Lower leg skin (tissue), 4 donors: Measurements from ENCODE around the gene PLB1. TPM values are rescaled to one million over a fixed set of nuclear protein-coding genes. Genes with fewer than 3 reads are reported as not detected.

ENCODE experiments used
- DNase-seq, 2 donors: peaks; one replicate each; pipeline ENCODE4 v3.0.0-alpha.2; 2019; ENCODE audit warnings: low spot score in 2 of 2
- H3K4me3 ChIP-seq: fragments of 200-600 bp; sonication (generic); 2 replicates; pipeline ENCODE4 v1.5.1; 2017; ENCODE audit warnings: mild to moderate bottlenecking, low read depth; ENCODE audit not compliant: poor library complexity, severe bottlenecking
- POLR2A ChIP-seq, 2 donors: fragments of 450-650 bp; IDR thresholded peaks; one replicate each; pipeline ENCODE4 v1.6.1; 2016 to 2017; ENCODE audit warnings: antibody characterized with exemption in 2 of 2, mild to moderate bottlenecking in 1 of 2, moderate library complexity in 1 of 2
- WGBS, 2 donors: methylation state at CpG; one replicate each; pipeline ENCODE4 v1.1.5; 2018; 5-methylcytosine and 5-hydroxymethylcytosine counted together
- intact Hi-C: fragments of 100-400 bp; cut with DNase I; formaldehyde crosslinking; loops from one replicate; pipeline ENCODE4 v1.15.0; 2023; ENCODE audit warnings: low total_unique reads
- total RNA-seq, 4 donors: library from RNA; depleted of rRNA; stranded (reverse); fragments of >200 nt; gene quantifications; one replicate each; pipeline ENCODE4 v1.1.0, GENCODE V29; 2016
- TF ChIP-seq, protein P1 (sequence below), 3 donors: fragments of 450-650 bp; IDR thresholded peaks; one replicate each; pipeline ENCODE4 v1.5.1; 2016; ENCODE audit warnings: antibody characterized with exemption in 3 of 3, mild to moderate bottlenecking in 3 of 3, moderate library complexity in 2 of 3

Gene PLB1
- total RNA-seq, 4 donors from 2014 or later, result 3.4 to 10.3 (median 8.9) TPM

DNA sequence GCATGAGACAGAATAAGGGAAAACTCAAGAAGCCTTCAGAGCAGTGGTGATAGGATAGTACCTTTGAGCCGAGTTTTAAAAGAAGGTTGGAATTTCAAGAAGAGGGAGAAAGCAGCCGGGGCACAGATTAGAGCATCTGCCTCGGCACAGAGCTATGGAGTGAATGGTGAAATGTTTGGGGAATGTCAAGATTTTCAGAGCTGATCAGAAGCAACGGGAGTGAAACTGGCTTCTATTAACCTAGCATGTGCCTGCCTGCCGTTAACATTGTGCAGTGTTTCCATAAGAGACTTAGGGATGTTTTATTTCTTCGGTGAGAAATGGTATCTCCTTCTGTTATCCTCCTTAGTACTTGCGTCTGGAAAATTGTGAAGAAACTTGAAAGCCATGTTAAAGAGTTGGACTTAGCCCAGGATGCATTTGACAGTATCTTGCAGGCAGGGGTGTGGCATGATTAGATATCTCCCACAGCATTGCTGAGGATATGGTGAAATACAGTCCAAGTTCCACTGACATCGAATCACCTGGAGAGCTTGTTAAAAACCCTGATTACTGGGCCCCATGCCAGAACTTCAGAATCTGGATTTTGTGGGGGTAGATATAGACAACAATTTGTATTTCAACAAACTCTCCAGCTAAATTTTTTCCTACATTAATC, 158.9 kb downstream of the PLB1 start:
- no peak for DNase-seq
- TF ChIP-seq, protein P1, sequence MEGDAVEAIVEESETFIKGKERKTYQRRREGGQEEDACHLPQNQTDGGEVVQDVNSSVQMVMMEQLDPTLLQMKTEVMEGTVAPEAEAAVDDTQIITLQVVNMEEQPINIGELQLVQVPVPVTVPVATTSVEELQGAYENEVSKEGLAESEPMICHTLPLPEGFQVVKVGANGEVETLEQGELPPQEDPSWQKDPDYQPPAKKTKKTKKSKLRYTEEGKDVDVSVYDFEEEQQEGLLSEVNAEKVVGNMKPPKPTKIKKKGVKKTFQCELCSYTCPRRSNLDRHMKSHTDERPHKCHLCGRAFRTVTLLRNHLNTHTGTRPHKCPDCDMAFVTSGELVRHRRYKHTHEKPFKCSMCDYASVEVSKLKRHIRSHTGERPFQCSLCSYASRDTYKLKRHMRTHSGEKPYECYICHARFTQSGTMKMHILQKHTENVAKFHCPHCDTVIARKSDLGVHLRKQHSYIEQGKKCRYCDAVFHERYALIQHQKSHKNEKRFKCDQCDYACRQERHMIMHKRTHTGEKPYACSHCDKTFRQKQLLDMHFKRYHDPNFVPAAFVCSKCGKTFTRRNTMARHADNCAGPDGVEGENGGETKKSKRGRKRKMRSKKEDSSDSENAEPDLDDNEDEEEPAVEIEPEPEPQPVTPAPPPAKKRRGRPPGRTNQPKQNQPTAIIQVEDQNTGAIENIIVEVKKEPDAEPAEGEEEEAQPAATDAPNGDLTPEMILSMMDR (IDR thresholded peaks at IDR 0.05), result no peak
- TF ChIP-seq POLR2A (IDR thresholded peaks at IDR 0.05), result no peak
- no peak overlapping the region for H3K4me3 ChIP-seq
- intact Hi-C loops, result no loop called here
- WGBS, 2 donors, result 38 to 41% methylated on average over 8 of the region's 8 CpGs

DNA sequence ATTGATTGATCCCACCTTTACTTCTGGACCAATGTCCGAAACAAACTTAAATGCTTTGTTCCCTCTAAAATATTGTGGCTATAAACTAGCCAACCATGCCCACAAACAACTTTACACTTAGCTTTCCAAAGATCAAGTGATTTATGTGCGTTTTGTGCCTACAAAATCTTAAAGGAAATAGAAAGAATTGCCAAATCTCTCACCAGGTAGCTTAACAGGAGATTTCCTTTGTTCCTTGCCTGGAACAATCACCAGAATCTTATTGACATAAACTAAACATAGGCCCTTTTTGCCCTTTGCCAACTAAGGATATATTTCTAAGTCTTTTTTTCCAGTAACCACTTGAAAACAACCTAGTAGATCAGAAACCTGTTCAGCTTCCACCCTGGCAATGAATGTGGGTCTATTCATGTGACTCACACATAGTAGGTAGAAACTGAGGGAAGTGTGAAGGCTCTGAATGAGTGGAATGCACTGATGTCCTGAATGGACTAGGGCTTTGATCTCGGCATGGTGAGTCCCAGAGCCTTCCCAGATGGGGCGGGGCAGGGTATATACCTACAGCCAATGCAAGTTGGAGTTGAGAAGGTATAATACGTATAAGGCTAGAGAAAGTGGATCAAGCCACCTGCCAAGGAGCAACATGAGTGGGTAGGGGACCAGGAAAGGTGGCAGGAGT, 161.2 kb downstream of the PLB1 start:
- no peak for DNase-seq
- 81 to 82% methylated on average over 5 of the region's 5 CpGs for whole genome bisulfite sequencing, 2 donors
- H3K4me3 ChIP-seq, result no peak overlapping the region
- TF ChIP-seq POLR2A (IDR thresholded peaks at IDR 0.05), result no peak
- TF ChIP-seq, protein P1 (IDR thresholded peaks at IDR 0.05), result no peak
- intact Hi-C loops, result no loop called here

DNA sequence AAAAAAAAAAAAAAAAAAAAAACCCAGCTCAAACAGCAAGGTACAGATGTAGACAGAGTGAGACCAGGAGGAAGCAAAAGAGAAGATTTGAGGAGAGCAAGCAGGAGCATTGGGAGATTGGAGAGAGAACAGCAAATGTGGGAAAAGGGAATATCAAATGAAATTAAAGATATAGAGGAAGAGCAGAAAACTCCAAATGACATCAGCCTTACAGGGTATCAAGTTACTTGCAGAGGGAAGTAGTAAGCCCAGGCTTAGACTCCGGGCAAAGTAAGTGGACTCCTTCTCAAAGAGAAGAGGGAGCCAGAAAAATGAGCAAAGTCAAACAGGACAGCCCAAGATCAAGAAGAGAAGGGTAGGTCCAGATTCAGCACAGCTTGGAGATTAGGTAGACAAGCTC, 162.5 kb downstream of the PLB1 start:
- intact Hi-C loops, result no loop called here
- H3K4me3 ChIP-seq, result no peak overlapping the region
- no peak for DNase-seq
- WGBS, 2 donors, result 30 to 38% methylated on average over 1 of the region's 1 CpG
- no peak for TF ChIP-seq POLR2A (IDR thresholded peaks at IDR 0.05)
- TF ChIP-seq, protein P1 (IDR thresholded peaks at IDR 0.05), result no peak

DNA sequence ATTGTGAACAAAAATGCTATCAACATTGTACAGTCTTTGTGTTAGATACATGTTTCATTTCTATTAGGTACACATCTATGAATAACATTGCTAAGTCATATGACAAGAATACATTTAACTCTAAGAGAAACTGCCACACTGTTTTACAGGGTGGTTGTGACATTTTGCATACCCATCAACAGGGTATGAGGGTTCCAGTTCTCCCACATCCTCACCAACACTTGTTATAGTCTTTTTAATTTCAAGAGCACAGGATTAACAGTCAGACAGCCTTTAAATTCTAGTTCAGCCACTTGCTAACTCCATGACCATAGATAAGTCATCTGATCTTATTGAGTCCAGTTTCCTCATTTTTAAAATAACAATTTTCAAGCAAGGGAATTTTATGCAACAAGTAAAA, 163.3 kb downstream of the PLB1 start:
- intact Hi-C loops, result no loop called here

DNA sequence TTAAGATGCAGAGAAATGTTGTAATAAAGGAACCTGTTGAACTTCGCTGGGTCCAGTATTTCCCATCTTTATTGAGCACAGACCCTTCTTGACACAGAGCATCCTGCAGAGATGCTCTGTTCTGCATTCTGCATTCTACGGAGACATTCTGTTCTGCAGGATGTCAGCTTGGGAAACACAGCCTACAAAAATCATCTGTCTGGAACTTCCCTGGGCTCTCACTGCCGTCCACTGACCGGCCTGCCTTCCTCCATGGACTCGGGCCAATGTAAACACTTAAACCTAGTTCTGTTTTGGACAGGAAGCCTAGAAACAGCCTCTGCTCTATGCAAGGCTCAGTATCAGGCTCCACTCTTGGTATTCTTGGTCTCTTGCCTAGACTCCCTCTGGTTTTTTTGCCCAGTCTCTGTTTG, 165.7 kb downstream of the PLB1 start:
- no peak overlapping the region for H3K4me3 ChIP-seq
- no peak for TF ChIP-seq POLR2A (IDR thresholded peaks at IDR 0.05)
- TF ChIP-seq, protein P1 (IDR thresholded peaks at IDR 0.05), result no peak
- 39 to 42% methylated on average over 5 of the region's 5 CpGs for WGBS, 2 donors
- DNase-seq, result peak in 1 of 2 donors; percentile 73
- intact Hi-C loops, result no loop called here

More for the DNA sequence above, 163.3 kb downstream of the PLB1 start:
- DNase-seq, result no peak
- H3K4me3 ChIP-seq, result no peak overlapping the region
- TF ChIP-seq, protein P1 (IDR thresholded peaks at IDR 0.05), result no peak
- no peak for TF ChIP-seq POLR2A (IDR thresholded peaks at IDR 0.05)
